Measurements from ENCODE around the gene ARHGAP40. TPM values are rescaled to one million over a fixed set of nuclear protein-coding genes. Genes with fewer than 3 reads are reported as not detected.
A peak's percentile ranks its signal among the peaks of the same experiment; 100 is the strongest.

The ARHGAP40 gene
- total and polyA plus RNA-seq, 9 of the 15 experiments (the other 6 are each of a cell fraction or from before 2014, with no cell fraction given) = not detected

GRCh38 chr20:38563802-38564431 lies 37.7 kb upstream of the ARHGAP40 start (continued):
- TF ChIP-seq ZNF740 (CRISPR knock-in tag; IDR thresholded peaks at IDR 0.05) (no peak), ZNF740 (tag; IDR thresholded peaks at IDR 0.05) (no peak), ZNF639 (CRISPR knock-in tag; conservative IDR thresholded peaks at IDR 0.05 in 1 of 2, IDR thresholded peaks at IDR 0.05 in 1 of 2) (0 out of 4 replicates have a peak, but pooled peaks of 1 of the 2 experiments have one; percentile 33), TAF1 (IDR thresholded peaks at IDR 0.05; ENCODE audit: control insufficient read depth, extremely low read depth, insufficient read depth, low read length, severe bottlenecking) (peak; percentile 19), FOXK2 (conservative IDR thresholded peaks at IDR 0.05 in 1 of 2, IDR thresholded peaks at IDR 0.05 in 1 of 2; ENCODE audit: low read depth in 2 of 2) (peak in 1 of 2 experiments; percentile 26; a peak in 1 of 4 replicates), CREB1 (IDR thresholded peaks at IDR 0.05) (peak; percentile 56; the same call in 1 of the 2 replicates), CREB1 (CRISPR knock-in tag; IDR thresholded peaks at IDR 0.05) (no peak), HINFP (tag; conservative IDR thresholded peaks at IDR 0.05; ENCODE audit: low read depth) (no peak), ZNF583 (CRISPR knock-in tag; IDR thresholded peaks at IDR 0.05) (0 out of 2 replicates have a peak, but pooled peaks have one; percentile 36), GTF3C2 (IDR thresholded peaks at IDR 0.05; ENCODE audit: borderline replicate concordance, extremely low read depth, insufficient read length) (no peak), MAX (CRISPR knock-in tag; IDR thresholded peaks at IDR 0.05) (no peak)

All from K562 (cell line).